Karpas-422 (cell line): Measurements from ENCODE around the gene PXMP4. TPM values are rescaled to one million over a fixed set of nuclear protein-coding genes. Genes with fewer than 3 reads are reported as not detected.

Experiments used
- DNase-seq: peaks from one replicate; pipeline ENCODE4 v3.0.0-alpha.2; 2015
- H2AFZ ChIP-seq: fragments of 200-600 bp; sonication (generic); 2 replicates; pipeline ENCODE4 v1.6.1; 2014; ENCODE audit warnings: antibody characterized with exemption, low read length, mixed read lengths
- H3K27ac ChIP-seq: fragments of 200-600 bp; sonication (generic); 2 replicates; pipeline ENCODE4 v1.5.1; 2014; ENCODE audit warnings: mild to moderate bottlenecking, low read length, moderate library complexity
- H3K27me3 ChIP-seq: fragments of 200-600 bp; sonication (generic); 2 replicates; pipeline ENCODE4 v1.6.1; 2014; ENCODE audit warnings: low read length, mixed read lengths
- H3K36me3 ChIP-seq: fragments of 200-600 bp; sonication (generic); 2 replicates; pipeline ENCODE4 v1.6.1; 2014; ENCODE audit warnings: low read length, mixed read lengths; ENCODE audit not compliant: insufficient read depth
- H3K4me1 ChIP-seq: fragments of 200-600 bp; sonication (generic); 2 replicates; pipeline ENCODE4 v1.6.1; 2014; ENCODE audit warnings: mild to moderate bottlenecking, low read length, mixed read lengths
- H3K4me2 ChIP-seq: fragments of 200-600 bp; sonication (generic); 2 replicates; pipeline ENCODE4 v1.6.1; 2014; ENCODE audit warnings: low read length, low read depth, mild to moderate bottlenecking; ENCODE audit not compliant: poor library complexity, severe bottlenecking
- H3K4me3 ChIP-seq: fragments of 200-600 bp; sonication (generic); 2 replicates; pipeline ENCODE4 v1.5.1; 2014; ENCODE audit warnings: mild to moderate bottlenecking, antibody characterized with exemption, low read length, mixed read lengths
- H3K79me2 ChIP-seq: fragments of 200-600 bp; sonication (generic); 2 replicates; pipeline ENCODE4 v1.6.1; 2014; ENCODE audit warnings: mild to moderate bottlenecking, low read length, mixed read lengths
- H3K9ac ChIP-seq: fragments of 200-600 bp; sonication (generic); 2 replicates; pipeline ENCODE4 v1.6.0; 2014; ENCODE audit warnings: low read length
- H3K9me2 ChIP-seq: fragments of 200-600 bp; sonication (generic), shearing (Covaris generic); replicated peaks from 2 replicates; pipeline ENCODE4 v1.6.0; 2014; ENCODE audit warnings: mild to moderate bottlenecking, low read length, moderate library complexity; ENCODE audit not compliant: insufficient read depth
- H3K9me3 ChIP-seq: fragments of 300-700, 200-600 bp; sonication (generic); 2 replicates; pipeline ENCODE4 v1.6.1; 2014; ENCODE audit warnings: low read length, mixed read lengths
- H4K20me1 ChIP-seq: fragments of 200-600 bp; sonication (generic); 2 replicates; pipeline ENCODE4 v1.6.1; 2014; ENCODE audit warnings: mild to moderate bottlenecking, antibody characterized with exemption, low read length, low read depth; ENCODE audit not compliant: insufficient read depth
- total RNA-seq: library from RNA; depleted of rRNA; stranded (reverse); fragments of >200 nt; shearing (Covaris generic); gene quantifications from 2 replicates; pipeline ENCODE4 v1.2.3, GENCODE V29; 2014; ENCODE audit warnings: low replicate concordance; rRNA removed

Gene PXMP4
- 3.8 and 4.7 TPM in 2 replicates for total RNA-seq

DNA sequence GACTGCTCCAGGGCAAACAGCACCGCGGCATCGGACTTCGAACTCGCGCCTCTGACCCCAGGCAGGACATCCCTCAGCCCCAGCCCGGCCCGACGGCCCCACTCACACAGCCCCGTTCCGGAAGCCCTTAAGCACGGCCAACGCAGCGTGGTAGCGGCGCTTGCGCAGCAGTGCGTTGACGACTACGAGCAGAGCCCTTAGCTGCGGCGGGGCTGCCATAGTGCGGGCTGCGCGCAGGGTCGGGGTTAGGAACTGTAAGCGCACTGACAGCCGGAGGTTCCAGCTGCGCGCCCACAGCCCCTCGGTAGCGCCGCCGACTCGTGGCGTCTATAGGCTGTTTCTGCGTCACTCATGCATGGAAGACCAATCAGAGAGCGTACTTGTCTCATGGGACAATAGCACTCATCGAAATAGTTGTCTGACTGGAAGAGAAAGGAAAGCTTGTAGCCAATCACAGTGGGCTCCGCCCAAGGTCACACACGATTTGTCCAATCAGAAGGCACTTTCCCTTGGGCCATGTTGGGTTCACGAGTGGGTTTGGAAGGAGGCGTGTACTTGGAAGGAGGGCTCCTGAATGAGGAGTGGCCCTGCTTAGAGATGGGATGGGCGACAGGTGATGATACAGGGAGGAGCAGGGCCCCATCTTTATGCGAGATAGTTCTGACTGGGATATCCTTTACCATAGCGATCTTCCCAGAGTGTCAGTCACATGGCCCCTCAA, at the start of gene PXMP4:
PXMP4 (minus strand) TSS at position 322 of the 721 bp plus-strand sequence; CDS start at position 219, 103 bp downstream.
- Histone ChIP-seq H4K20me1 (no peaks in the 10 kb centered on the region), H3K27ac (no peak within 1 kb of the TSS), H2AFZ (no peak within 1 kb of the TSS; the same call in 1 of the 2 replicates), H3K9ac (peak within 1 kb of the TSS; percentile 72), H3K4me1 (peaks cover 10% of the 10 kb centered on the region), H3K36me3 (no peaks in the 10 kb centered on the region), H3K27me3 (no peaks in the 10 kb centered on the region), H3K9me3 (no peaks in the 10 kb centered on the region), H3K4me3 (peak within 1 kb of the TSS; percentile 77), H3K79me2 (0 out of 2 replicates have a peak, but pooled peaks cover 6% of the 10 kb centered on the region), H3K4me2 (peak within 1 kb of the TSS; percentile 64), H3K9me2 (no peaks in the 10 kb centered on the region)
- DNase-seq, result peak; percentile 95

GRCh38 chr20:33769043-33769442, 48.9 kb upstream of the PXMP4 start:
- Histone ChIP-seq H3K9ac (no peak overlapping the region), H3K9me2 (no peaks in the 10 kb centered on the region), H3K4me1 (no peaks in the 10 kb centered on the region), H3K79me2 (no peaks in the 10 kb centered on the region), H3K36me3 (no peaks in the 10 kb centered on the region), H2AFZ (no peak overlapping the region), H3K27ac (no peak overlapping the region), H3K27me3 (no peaks in the 10 kb centered on the region), H4K20me1 (no peaks in the 10 kb centered on the region), H3K9me3 (no peaks in the 10 kb centered on the region), H3K4me3 (no peak overlapping the region), H3K4me2 (no peak overlapping the region)
- DNase-seq, result no peak

DNA sequence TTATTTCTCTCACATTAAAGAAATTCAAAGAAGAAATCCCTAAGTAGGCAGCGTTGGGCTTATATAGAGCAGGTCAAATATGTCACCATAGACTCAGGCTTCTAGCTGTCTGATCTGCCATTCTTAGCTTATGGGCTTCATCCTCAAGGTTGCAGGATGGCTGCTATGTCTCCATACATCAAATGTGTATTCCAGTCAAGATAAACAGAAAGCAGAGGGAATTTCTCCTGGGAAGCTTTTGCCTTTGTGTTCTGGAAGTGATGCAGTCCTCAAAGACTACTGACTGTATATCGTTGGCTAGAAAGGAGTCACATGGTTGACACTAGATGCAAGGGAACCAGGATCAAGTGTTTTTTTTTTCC, 47.6 kb upstream of the PXMP4 start:
- no peaks in the 10 kb centered on the region for H3K27me3 ChIP-seq
- no peak for DNase-seq
- H3K9ac ChIP-seq, result no peak overlapping the region
- no peaks in the 10 kb centered on the region for H3K4me1 ChIP-seq
- no peaks in the 10 kb centered on the region for H3K9me3 ChIP-seq
- H3K4me2 ChIP-seq, result no peak overlapping the region
- no peaks in the 10 kb centered on the region for H3K9me2 ChIP-seq
- no peak overlapping the region for H2AFZ ChIP-seq
- H3K4me3 ChIP-seq, result no peak overlapping the region
- no peaks in the 10 kb centered on the region for H3K36me3 ChIP-seq
- no peak overlapping the region for H3K27ac ChIP-seq
- no peaks in the 10 kb centered on the region for H4K20me1 ChIP-seq
- no peaks in the 10 kb centered on the region for H3K79me2 ChIP-seq

DNA sequence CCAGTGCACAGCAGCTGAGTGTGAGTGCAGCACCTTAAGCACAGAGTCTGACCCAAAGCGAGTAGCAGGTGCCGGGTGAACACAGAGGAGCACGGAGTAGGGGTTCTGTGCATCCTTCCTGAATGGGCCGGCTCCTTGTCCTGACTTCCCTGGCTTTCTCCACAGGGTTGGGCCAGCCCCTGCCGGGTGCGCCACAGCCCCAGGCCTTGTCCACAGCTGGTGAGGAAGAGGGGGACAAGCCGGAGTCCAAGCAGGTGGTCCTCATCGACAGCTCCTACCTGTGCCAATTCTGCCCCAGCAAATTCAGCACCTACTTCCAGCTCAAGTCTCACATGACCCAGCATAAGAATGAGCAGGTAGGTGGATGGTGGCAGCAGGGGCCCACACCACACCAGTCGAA, 46.6 kb upstream of the PXMP4 start:
- DNase-seq, result no peak
- Histone ChIP-seq H3K36me3 (no peaks in the 10 kb centered on the region), H3K27me3 (no peaks in the 10 kb centered on the region), H3K9ac (no peak overlapping the region), H3K79me2 (no peaks in the 10 kb centered on the region), H2AFZ (no peak overlapping the region), H3K9me2 (no peaks in the 10 kb centered on the region), H3K27ac (no peak overlapping the region), H3K9me3 (no peaks in the 10 kb centered on the region), H3K4me1 (no peaks in the 10 kb centered on the region), H3K4me3 (no peak overlapping the region), H3K4me2 (no peak overlapping the region), H4K20me1 (no peaks in the 10 kb centered on the region)

- H3K4me1 ChIP-seq, result no peaks in the 10 kb centered on the region
- no peaks in the 10 kb centered on the region for H4K20me1 ChIP-seq
- no peak overlapping the region for H3K27ac ChIP-seq
- DNase-seq, result no peak
- no peak overlapping the region for H3K9ac ChIP-seq
- H3K4me2 ChIP-seq, result no peak overlapping the region
- H2AFZ ChIP-seq, result no peak overlapping the region
- no peaks in the 10 kb centered on the region for H3K27me3 ChIP-seq
- H3K9me2 ChIP-seq, result no peaks in the 10 kb centered on the region
- H3K79me2 ChIP-seq, result no peaks in the 10 kb centered on the region
- no peaks in the 10 kb centered on the region for H3K9me3 ChIP-seq
- H3K4me3 ChIP-seq, result no peak overlapping the region
- H3K36me3 ChIP-seq, result no peaks in the 10 kb centered on the region
These were observed 45.5 kb upstream of the PXMP4 start for GRCh38 chr20:33765592-33765991.

DNA sequence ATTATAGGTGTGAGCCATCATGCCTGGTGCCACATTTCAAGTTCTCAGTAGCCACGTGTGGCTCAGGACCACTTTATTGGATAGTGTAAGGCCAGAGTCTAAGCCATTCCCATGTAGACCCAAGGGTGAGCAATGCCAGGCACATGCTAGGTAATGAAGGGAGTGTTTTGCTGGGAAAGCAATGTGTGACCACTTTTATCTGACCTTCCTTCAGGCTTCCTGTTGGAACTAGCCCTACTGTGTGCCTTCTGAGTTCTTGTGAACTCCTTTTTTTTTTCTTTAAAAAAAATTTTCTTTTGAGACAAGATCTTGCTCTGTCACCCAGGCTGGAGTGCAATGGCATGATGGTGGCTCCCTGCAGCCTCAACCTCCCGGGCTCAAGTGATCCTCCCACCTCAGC, 45.0 kb upstream of the PXMP4 start:
- H2AFZ ChIP-seq, result no peak overlapping the region
- no peak overlapping the region for H3K27ac ChIP-seq
- no peaks in the 10 kb centered on the region for H4K20me1 ChIP-seq
- H3K27me3 ChIP-seq, result no peaks in the 10 kb centered on the region
- no peak overlapping the region for H3K4me2 ChIP-seq
- no peak for DNase-seq
- no peaks in the 10 kb centered on the region for H3K4me1 ChIP-seq
- H3K9me3 ChIP-seq, result no peaks in the 10 kb centered on the region
- no peak overlapping the region for H3K4me3 ChIP-seq
- no peak overlapping the region for H3K9ac ChIP-seq
- no peaks in the 10 kb centered on the region for H3K9me2 ChIP-seq
- no peaks in the 10 kb centered on the region for H3K36me3 ChIP-seq
- H3K79me2 ChIP-seq, result no peaks in the 10 kb centered on the region

- Histone ChIP-seq H2AFZ (no peak overlapping the region), H3K9ac (no peak overlapping the region), H3K9me2 (no peaks in the 10 kb centered on the region), H4K20me1 (no peaks in the 10 kb centered on the region), H3K4me1 (no peaks in the 10 kb centered on the region), H3K27me3 (no peaks in the 10 kb centered on the region), H3K36me3 (peaks cover 8% of the 10 kb centered on the region; the same call in 1 of the 2 replicates), H3K4me2 (no peak overlapping the region), H3K79me2 (no peaks in the 10 kb centered on the region), H3K27ac (no peak overlapping the region), H3K9me3 (no peaks in the 10 kb centered on the region; the same call in 1 of the 2 replicates), H3K4me3 (no peak overlapping the region)
- DNase-seq, result no peak
These were observed 41.7 kb upstream of the PXMP4 start for GRCh38 chr20:33761698-33762250.

DNA sequence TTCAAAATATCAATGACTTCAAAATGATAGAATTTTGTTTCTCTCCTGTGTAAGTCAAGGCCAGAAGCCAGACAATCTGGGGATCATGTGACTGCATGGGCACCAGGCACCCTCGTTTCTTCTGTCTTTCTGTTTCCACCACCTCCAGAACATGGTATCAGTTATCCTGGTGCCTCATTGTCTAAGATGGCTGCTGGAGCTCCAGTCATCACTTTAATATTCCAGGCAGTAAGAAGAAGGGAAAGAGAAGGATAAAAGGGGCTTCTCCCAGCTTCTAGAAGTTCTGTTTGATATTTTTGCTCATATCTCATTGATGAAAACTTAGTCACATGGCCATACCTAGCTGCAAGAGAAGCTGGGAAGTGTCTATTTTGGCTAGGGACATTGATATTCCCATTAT, 37.3 kb upstream of the PXMP4 start:
- Histone ChIP-seq H3K27me3 (no peaks in the 10 kb centered on the region), H3K79me2 (no peaks in the 10 kb centered on the region), H3K4me1 (no peaks in the 10 kb centered on the region), H3K4me3 (no peak overlapping the region), H4K20me1 (no peaks in the 10 kb centered on the region), H3K36me3 (peaks cover 13% of the 10 kb centered on the region), H3K9ac (no peak overlapping the region), H3K27ac (no peak overlapping the region), H3K9me2 (no peaks in the 10 kb centered on the region), H3K4me2 (no peak overlapping the region), H2AFZ (no peak overlapping the region), H3K9me3 (no peaks in the 10 kb centered on the region; the same call in 1 of the 2 replicates)
- no peak for DNase-seq
